Pancreas (tissue), 10 donors: ENCODE measurements around the gene ATXN1. TPM values are rescaled to one million over a fixed set of nuclear protein-coding genes. Genes with fewer than 3 reads are reported as not detected.

ENCODE experiments used
- ATAC-seq, 4 donors: fragments of 200-7000 bp; cut with Tn5 transposase; one replicate each; pipeline versions ENCODE4 v1.8.0 to v1.9.1; 2020; ENCODE audit warnings: mild to moderate bottlenecking in 4 of 4, moderate library complexity in 4 of 4
- DNase-seq, 6 donors: peaks; one replicate each; pipeline ENCODE4 v3.0.0-alpha.2; 2020
- FAIRE-seq: peaks from 2 replicates; lab custom pipeline; 2012; peaks lifted over from hg19 to GRCh38; lab: Jason Lieb, UNC
- H3K27ac ChIP-seq, 4 donors: fragments of 200-600 bp; sonication (generic); 1 replicate in 3 of 4; 2 replicates in 1 of 4; pipeline versions ENCODE4 v1.5.0 to v1.8.0; 2020
- H3K27me3 ChIP-seq, 4 donors: fragments of 200-600 bp; one replicate each; pipeline ENCODE4 v1.8.0; 2021
- H3K36me3 ChIP-seq, 3 donors: fragments of 200-600 bp; sonication (generic) in 1 of 3; one replicate each; pipeline versions ENCODE4 v1.5.0 to v1.8.0; 2020 to 2021
- H3K4me1 ChIP-seq, 3 donors: fragments of 200-600 bp; one replicate each; pipeline ENCODE4 v1.8.0; 2021
- H3K4me3 ChIP-seq, 4 donors: fragments of 200-600 bp; sonication (generic) in 2 of 4; one replicate each; pipeline versions ENCODE4 v1.5.0 to v1.8.0; 2020 to 2021
- H3K9me3 ChIP-seq, 4 donors: fragments of 200-600 bp; one replicate each; pipeline ENCODE4 v1.8.0; 2021
- WGBS, 2 donors: extraction: QIAGEN DNeasy Blood & Tissue Kit; methylation state at CpG; one replicate each; pipeline ENCODE4 v1.1.7; 2013; 5-methylcytosine and 5-hydroxymethylcytosine counted together
- intact Hi-C, 3 donors: fragments of 100-400 bp; cut with DNase I; formaldehyde crosslinking; loops; one replicate each; pipeline versions ENCODE4 v1.11.1 to v1.14.2; 2022
- polyA plus RNA-seq, 2 donors: library from polyadenylated mRNA; stranded (reverse); fragments of 200-250 nt; gene quantifications; one replicate each; pipeline ENCODE4 v1.2.3, GENCODE V29; 2013
- total RNA-seq, 6 donors: library from RNA; stranded (reverse); fragmentation: NEBNext Ultra II Directional in 4 of 6; extraction: Animal tissue kit (Norgen Biotek cat#: 25700) in 4 of 6; gene quantifications; one replicate each; pipeline versions ENCODE4 v1.2.1 to v1.2.4, GENCODE V29; 2021 to 2023
- TF ChIP-seq, protein P1 (sequence below), 4 donors: fragments of 200-600 bp; sonication (generic) in 3 of 4; IDR thresholded peaks; one replicate each; pipeline versions ENCODE4 v1.5.0 to v1.8.0; 2021; ENCODE audit warnings: antibody characterized with exemption in 4 of 4
- donor health status: healthy with polysubstance abuse.
- donor health status: DM: no; HTN: no; CAD: no; lungs with moderate emphysema.
- donor health status: DM: no; HTN: no; CAD: no.
- donor health status: control.
- donor health status: control.
- donor health status: Bipolar disorder and iron deficiency.
- donor health status: DM: yes; HTN: yes; CAD: no.
- donor health status: DM: no; HTN: no; CAD: no.
- donor health status: DM: no; HTN: no; CAD: no.
- donor health status: DM: yes; HTN: yes; CAD: no.

ATXN1 gene
- total RNA-seq: 10 to 100 TPM; 20.0 to 38.6 (median 22.5) TPM
- polyA plus RNA-seq: 1 to 10 TPM; 4.9 to 8.1 TPM

DNA sequence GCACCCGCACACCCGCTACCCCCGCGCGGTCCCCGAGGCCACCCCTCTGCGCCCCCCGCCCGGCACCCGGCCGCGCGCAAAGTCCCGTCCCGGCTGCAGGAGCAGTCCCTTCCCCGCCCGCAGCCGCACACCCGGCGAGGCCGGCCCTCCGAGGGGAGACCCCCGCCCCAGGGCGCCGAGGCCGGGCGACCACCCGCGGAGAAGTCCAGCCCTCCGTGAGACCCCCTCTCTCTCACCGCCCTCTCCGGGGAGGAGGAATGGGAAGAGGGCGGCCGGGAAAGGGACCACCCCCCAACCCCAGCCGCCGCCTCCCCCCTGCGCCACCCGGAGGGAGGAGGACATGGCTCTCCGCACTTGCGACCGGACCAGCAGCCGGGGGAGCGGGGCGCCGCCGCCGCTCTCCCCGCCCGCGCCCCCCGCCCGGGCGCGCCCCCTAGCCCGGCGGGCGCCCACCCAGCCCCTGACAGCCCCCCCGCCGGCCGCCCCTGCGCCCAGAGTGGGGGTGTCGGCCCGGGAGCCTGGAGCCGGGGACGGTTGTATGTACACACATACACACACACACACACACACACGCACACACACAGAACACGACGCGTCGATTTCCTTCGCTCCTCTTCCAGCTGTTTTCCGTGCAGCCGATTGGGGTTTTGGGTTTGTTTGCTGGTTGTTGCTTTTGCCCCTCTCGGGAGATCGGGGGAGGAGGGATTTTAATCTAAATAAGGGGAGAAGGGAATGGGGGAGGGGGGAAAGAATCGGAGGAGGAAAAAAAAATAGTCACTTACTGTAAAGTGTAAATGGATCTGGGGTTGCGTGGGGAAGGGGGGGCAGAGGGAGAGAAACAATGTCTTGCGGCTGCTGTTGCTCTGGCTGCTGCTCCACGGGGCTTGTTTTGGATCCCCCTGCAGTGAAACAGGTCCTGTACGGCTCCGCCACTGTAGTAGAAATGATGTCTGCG, at the start of gene ATXN1:
Gene ATXN1 (minus strand): TSS at position 945 of the 955 bp plus-strand sequence.
- Histone ChIP-seq H3K4me3 (peak within 1 kb of the TSS; percentile 80 to 92 (median 88)), H3K9me3 (no peaks in the 10 kb centered on the region), H3K36me3 (no peaks in the 10 kb centered on the region), H3K4me1 (peaks cover 0 to 26% (median 0%) of the 10 kb centered on the region in 3 donors), H3K27me3 (no peaks in the 10 kb centered on the region), H3K27ac (peak within 1 kb of the TSS; percentile 92 to 98 (median 98))
- ATAC-seq (peak; percentile 15 to 30 (median 18)), FAIRE-seq (no peak), DNase-seq (peak in 5 of 6 donors; percentile 61 to 87 (median 75))
- 0% methylated on average over 37 to 77 of the region's 82 CpGs for WGBS, 2 donors
- TF ChIP-seq, protein P1, sequence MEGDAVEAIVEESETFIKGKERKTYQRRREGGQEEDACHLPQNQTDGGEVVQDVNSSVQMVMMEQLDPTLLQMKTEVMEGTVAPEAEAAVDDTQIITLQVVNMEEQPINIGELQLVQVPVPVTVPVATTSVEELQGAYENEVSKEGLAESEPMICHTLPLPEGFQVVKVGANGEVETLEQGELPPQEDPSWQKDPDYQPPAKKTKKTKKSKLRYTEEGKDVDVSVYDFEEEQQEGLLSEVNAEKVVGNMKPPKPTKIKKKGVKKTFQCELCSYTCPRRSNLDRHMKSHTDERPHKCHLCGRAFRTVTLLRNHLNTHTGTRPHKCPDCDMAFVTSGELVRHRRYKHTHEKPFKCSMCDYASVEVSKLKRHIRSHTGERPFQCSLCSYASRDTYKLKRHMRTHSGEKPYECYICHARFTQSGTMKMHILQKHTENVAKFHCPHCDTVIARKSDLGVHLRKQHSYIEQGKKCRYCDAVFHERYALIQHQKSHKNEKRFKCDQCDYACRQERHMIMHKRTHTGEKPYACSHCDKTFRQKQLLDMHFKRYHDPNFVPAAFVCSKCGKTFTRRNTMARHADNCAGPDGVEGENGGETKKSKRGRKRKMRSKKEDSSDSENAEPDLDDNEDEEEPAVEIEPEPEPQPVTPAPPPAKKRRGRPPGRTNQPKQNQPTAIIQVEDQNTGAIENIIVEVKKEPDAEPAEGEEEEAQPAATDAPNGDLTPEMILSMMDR (IDR thresholded peaks at IDR 0.05): no peak
- intact Hi-C loops: no loop called here

DNA sequence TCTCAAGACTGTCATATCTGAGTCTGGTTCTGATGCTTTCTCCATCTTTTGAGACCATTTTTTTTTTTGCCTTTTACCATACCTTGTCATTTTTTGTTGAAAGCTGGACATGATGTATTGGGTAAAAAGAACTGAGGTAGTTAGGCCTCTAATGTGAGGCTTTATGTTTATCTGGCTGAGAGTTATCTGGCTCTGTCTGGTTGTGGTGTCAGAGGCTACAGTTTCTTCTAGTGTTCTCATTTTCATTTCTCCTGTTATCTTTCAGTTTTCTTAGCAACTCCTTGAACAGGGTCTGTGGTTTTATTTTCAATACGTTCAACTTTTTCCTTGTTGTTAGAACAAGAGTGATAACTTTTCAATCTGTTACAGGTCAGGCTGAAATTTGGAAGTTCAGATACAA, 49.2 kb upstream of the ATXN1 start:
- H3K4me1 ChIP-seq: no peaks in the 10 kb centered on the region
- 93 to 94% methylated on average over 1 of the region's 1 CpG for WGBS, 2 donors
- no peak for FAIRE-seq
- no peak overlapping the region for H3K4me3 ChIP-seq
- H3K27me3 ChIP-seq: no peaks in the 10 kb centered on the region
- ATAC-seq: no peak
- TF ChIP-seq, protein P1 (IDR thresholded peaks at IDR 0.05): no peak
- intact Hi-C loops: no loop called here
- no peak overlapping the region for H3K27ac ChIP-seq
- DNase-seq: no peak
- H3K9me3 ChIP-seq: peaks cover 0 to 4% (median 0%) of the 10 kb centered on the region in 4 donors
- H3K36me3 ChIP-seq: no peaks in the 10 kb centered on the region

DNA sequence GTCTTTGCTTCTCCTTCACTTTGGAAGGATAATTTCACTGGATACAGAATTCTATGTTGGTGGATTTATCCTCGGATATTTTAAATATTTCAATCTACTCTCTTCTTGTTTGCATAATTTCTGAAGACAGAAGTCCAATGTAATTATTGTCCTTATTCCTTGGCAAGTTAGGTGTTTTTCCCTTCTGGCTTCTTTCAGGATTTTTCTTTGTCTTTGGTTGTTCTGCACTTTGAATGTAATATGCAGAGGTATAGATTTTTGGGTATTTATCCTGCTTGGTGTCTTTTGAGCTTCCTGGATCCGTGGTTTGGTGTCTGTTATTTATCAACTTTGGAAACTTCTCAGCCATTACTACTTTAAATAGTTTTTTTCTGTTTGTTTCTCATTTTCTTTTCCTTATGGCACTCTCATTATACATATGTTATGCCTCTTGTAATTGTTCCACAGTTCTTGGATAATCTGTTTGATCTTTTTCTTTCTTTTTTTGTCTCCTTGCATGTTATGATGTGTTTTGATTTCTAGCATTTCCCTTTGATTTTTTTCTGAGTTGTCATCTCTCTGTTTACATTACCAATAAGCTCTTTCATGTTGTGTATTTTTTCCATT, 48.6 kb upstream of the ATXN1 start:
- intact Hi-C loops: no loop called here
- FAIRE-seq: no peak
- H3K4me1 ChIP-seq: no peaks in the 10 kb centered on the region
- no peak overlapping the region for H3K27ac ChIP-seq
- TF ChIP-seq, protein P1 (IDR thresholded peaks at IDR 0.05): no peak
- no peaks in the 10 kb centered on the region for H3K27me3 ChIP-seq
- H3K9me3 ChIP-seq: peaks cover 0 to 4% (median 0%) of the 10 kb centered on the region in 4 donors
- H3K4me3 ChIP-seq: no peak overlapping the region
- WGBS, 2 donors: 58 to 75% methylated on average over 2 of the region's 2 CpGs
- ATAC-seq: no peak
- DNase-seq: no peak
- H3K36me3 ChIP-seq: no peaks in the 10 kb centered on the region

DNA sequence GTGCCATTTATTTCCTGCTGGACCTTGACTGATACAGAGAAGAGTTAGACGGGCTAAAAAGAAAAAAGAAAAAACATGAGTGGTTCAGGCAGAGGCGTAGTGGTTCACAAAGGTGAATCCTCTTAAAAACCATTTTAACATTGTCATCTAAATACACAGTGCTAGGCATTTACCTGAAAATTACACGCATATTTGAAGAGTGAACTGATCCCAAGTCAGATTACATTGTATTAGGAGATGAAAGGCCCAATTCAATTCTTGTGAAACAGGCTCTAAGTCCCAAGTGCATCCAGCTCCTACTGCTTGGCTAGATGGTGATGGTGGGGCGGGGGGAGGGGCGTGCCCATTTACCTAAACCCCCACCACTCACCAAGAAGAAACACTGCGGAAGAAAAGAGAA, 46.7 kb upstream of the ATXN1 start:
- intact Hi-C loops: no loop called here
- H3K36me3 ChIP-seq: no peaks in the 10 kb centered on the region
- DNase-seq (no peak), ATAC-seq (no peak), FAIRE-seq (no peak)
- no peak overlapping the region for H3K4me3 ChIP-seq
- H3K4me1 ChIP-seq: no peaks in the 10 kb centered on the region
- no peaks in the 10 kb centered on the region for H3K27me3 ChIP-seq
- 90 to 93% methylated on average over 6 of the region's 6 CpGs for WGBS, 2 donors
- peaks cover 0 to 4% (median 0%) of the 10 kb centered on the region in 4 donors for H3K9me3 ChIP-seq
- H3K27ac ChIP-seq: no peak overlapping the region
- TF ChIP-seq, protein P1 (IDR thresholded peaks at IDR 0.05): no peak
